Glutamatergic neuron (in vitro differentiated cells): ENCODE data around the gene SLC12A9. TPM values are rescaled to one million over a fixed set of nuclear protein-coding genes. Genes with fewer than 3 reads are reported as not detected.
"Not testable (repeated sequence)": the region's sequence is repeated elsewhere in the genome, so short reads cannot be mapped to it uniquely, and the experiment has no call there.

ENCODE experiments used
- DNase-seq: peaks from one replicate; pipeline ENCODE4 v3.0.0; 2022
- H3K27ac Mint-ChIP-seq: one replicate; pipeline ENCODE4 v1.8.0; 2020; ENCODE audit warnings: mild to moderate bottlenecking, mixed read lengths, inconsistent platforms; ENCODE audit not compliant: unreplicated experiment
- H3K27me3 Mint-ChIP-seq: one replicate; pipeline ENCODE4 v1.8.0; 2020; ENCODE audit warnings: mild to moderate bottlenecking, moderate library complexity, mixed read lengths, inconsistent platforms; ENCODE audit not compliant: unreplicated experiment
- H3K36me3 Mint-ChIP-seq: one replicate; pipeline ENCODE4 v1.8.0; 2020; ENCODE audit warnings: mild to moderate bottlenecking, mixed read lengths, inconsistent platforms; ENCODE audit not compliant: unreplicated experiment
- H3K4me1 Mint-ChIP-seq: one replicate; pipeline ENCODE4 v1.8.0; 2020; ENCODE audit warnings: mild to moderate bottlenecking, low read depth, mixed read lengths, inconsistent platforms; ENCODE audit not compliant: unreplicated experiment
- H3K4me3 Mint-ChIP-seq: one replicate; pipeline ENCODE4 v1.8.0; 2020; ENCODE audit warnings: mild to moderate bottlenecking, mixed read lengths, inconsistent platforms; ENCODE audit not compliant: unreplicated experiment
- H3K9me3 Mint-ChIP-seq: one replicate; pipeline ENCODE4 v1.8.0; 2020; ENCODE audit warnings: mild to moderate bottlenecking, moderate library complexity, mixed read lengths, inconsistent platforms; ENCODE audit not compliant: unreplicated experiment
- total RNA-seq: library from RNA; stranded (reverse); fragmentation: NEBNext Ultra II Directional; extraction: Animal tissue kit (Norgen Biotek cat#: 25700); gene quantifications from one replicate; pipeline ENCODE4 v1.2.1, GENCODE V29; 2021; ENCODE audit not compliant: unreplicated experiment
- TF ChIP-seq, protein P1 (sequence below): fragments of 200-600 bp; sonication (generic); IDR thresholded peaks from one replicate; pipeline ENCODE4 v1.5.0; 2021; ENCODE audit not compliant: partially characterized antibody, unreplicated experiment

Gene SLC12A9
- total RNA-seq, 1 donor from 2014 or later = 36.7 TPM

DNA sequence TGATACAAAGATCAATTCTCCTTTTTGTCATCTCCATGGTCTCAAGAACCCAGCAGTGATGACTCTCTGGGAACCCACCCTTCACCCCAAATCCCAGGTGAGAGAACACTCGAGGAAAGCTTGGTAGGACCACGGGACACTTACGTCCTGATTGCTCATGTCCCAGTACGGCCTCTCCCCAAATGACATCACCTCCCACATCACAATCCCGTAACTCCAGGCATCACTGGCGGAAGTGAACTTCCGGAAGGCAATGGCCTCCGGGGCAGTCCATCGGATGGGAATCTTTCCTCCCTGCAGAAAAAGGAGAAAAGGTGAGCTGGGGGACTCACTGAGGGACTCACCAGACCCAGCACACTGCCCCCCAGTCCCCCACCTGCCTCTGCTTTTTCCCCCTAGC is 46.2 kb upstream of the SLC12A9 start:
- H3K36me3 Mint-ChIP-seq = peaks cover 3% of the 10 kb centered on the region
- DNase-seq = no peak
- peaks cover 21% of the 10 kb centered on the region for H3K27me3 Mint-ChIP-seq
- TF ChIP-seq, protein P1, sequence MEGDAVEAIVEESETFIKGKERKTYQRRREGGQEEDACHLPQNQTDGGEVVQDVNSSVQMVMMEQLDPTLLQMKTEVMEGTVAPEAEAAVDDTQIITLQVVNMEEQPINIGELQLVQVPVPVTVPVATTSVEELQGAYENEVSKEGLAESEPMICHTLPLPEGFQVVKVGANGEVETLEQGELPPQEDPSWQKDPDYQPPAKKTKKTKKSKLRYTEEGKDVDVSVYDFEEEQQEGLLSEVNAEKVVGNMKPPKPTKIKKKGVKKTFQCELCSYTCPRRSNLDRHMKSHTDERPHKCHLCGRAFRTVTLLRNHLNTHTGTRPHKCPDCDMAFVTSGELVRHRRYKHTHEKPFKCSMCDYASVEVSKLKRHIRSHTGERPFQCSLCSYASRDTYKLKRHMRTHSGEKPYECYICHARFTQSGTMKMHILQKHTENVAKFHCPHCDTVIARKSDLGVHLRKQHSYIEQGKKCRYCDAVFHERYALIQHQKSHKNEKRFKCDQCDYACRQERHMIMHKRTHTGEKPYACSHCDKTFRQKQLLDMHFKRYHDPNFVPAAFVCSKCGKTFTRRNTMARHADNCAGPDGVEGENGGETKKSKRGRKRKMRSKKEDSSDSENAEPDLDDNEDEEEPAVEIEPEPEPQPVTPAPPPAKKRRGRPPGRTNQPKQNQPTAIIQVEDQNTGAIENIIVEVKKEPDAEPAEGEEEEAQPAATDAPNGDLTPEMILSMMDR = no peak
- H3K27ac Mint-ChIP-seq = no peak overlapping the region
- H3K4me1 Mint-ChIP-seq = peaks cover 15% of the 10 kb centered on the region
- H3K9me3 Mint-ChIP-seq = peaks cover 10% of the 10 kb centered on the region
- H3K4me3 Mint-ChIP-seq = no peak overlapping the region

- H3K4me3 Mint-ChIP-seq, H3K36me3 Mint-ChIP-seq, DNase-seq, H3K27ac Mint-ChIP-seq: not testable (repeated sequence)
- H3K4me1 Mint-ChIP-seq = peaks cover 15% of the 10 kb centered on the region
- peaks cover 19% of the 10 kb centered on the region for H3K27me3 Mint-ChIP-seq
- H3K9me3 Mint-ChIP-seq = peaks cover 10% of the 10 kb centered on the region
Observed at GRCh38 chr7:100806883-100807282, 45.6 kb upstream of the SLC12A9 start.

DNA sequence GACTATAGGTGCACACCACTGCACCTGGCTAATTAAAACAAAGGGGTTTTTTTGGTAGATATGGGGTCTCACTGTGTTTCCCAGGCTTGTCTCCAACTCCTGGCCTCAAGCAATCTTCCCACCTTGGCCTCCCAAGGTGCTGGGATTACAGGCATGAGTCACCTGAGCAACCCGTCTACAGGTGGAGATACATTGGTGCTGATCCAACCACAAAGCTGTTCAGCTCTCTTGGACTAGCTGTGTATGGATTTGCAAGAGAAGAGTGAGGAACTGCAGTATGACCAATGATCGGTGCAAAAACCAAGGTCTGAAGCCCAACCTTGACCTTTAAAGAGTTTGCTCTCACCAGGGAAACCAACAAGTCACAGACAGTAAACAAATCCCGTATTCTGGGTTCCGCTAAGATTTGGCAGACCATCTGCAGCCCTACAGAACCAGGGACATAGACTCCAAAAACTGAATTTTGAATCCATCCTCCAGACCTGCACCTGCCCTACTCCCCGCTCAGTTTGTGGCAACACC is 44.1 kb upstream of the SLC12A9 start:
- Mint-ChIP-seq H3K4me3 (no peak overlapping the region), H3K9me3 (peaks cover 8% of the 10 kb centered on the region), H3K27me3 (peaks cover 15% of the 10 kb centered on the region), H3K36me3 (no peaks in the 10 kb centered on the region), H3K27ac (no peak overlapping the region), H3K4me1 (peaks cover 11% of the 10 kb centered on the region)
- DNase-seq = no peak
- TF ChIP-seq, protein P1 = no peak

DNA sequence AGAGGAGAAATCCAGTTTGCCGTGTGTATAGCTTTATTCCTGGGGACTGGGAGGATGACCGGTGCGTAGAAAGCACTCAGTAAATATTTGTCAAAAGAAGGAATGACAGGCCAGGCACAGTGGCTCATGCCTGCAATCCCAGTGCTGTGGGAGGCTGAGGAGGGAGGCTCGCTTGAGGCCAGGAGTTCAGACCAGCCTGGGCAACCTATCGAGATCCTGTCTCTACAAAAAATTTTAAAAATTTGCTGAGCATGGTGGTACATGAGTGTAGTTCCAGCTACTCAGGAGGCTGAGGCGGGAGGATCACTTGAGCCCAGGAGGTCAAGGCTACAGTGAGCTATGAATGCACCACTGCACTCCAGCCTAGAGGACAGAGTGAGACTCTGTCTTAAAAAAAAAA is 41.0 kb upstream of the SLC12A9 start:
- H3K36me3 Mint-ChIP-seq = no peaks in the 10 kb centered on the region
- peaks cover 10% of the 10 kb centered on the region for H3K27me3 Mint-ChIP-seq
- TF ChIP-seq, protein P1 = no peak

GRCh38 chr7:100812729-100813128 is 39.8 kb upstream of the SLC12A9 start:
- Mint-ChIP-seq H3K4me3 (no peak overlapping the region), H3K9me3 (no peaks in the 10 kb centered on the region), H3K36me3 (no peaks in the 10 kb centered on the region), H3K27me3 (peaks cover 7% of the 10 kb centered on the region), H3K27ac (no peak overlapping the region), H3K4me1 (no peaks in the 10 kb centered on the region)
- TF ChIP-seq, protein P1 = no peak
- no peak for DNase-seq

More for the DNA sequence above, 41.0 kb upstream of the SLC12A9 start:
- no peaks in the 10 kb centered on the region for H3K4me1 Mint-ChIP-seq
- no peaks in the 10 kb centered on the region for H3K9me3 Mint-ChIP-seq
- H3K4me3 Mint-ChIP-seq = no peak overlapping the region
- DNase-seq = no peak
- no peak overlapping the region for H3K27ac Mint-ChIP-seq

- not testable (repeated sequence) for H3K4me1 Mint-ChIP-seq, H3K36me3 Mint-ChIP-seq, DNase-seq, H3K27ac Mint-ChIP-seq, H3K27me3 Mint-ChIP-seq, H3K4me3 Mint-ChIP-seq, H3K9me3 Mint-ChIP-seq
Observed at GRCh38 chr7:100816515-100816914, 36.0 kb upstream of the SLC12A9 start.
